ENCODE data around the gene DHRS11.
A peak's percentile ranks its signal among the peaks of the same experiment; 100 is the strongest.
"Not testable (repeated sequence)": the region's sequence is repeated elsewhere in the genome, so short reads cannot be mapped to it uniquely, and the experiment has no call there.

DHRS11 gene

GRCh38 chr17:36599546-36600250, 8.0 kb downstream of the DHRS11 start:
- DNase-seq (ENCODE audit: low spot score): no peak
- TF ChIP-seq CTCF (IDR thresholded peaks at IDR 0.05; ENCODE audit: extremely low read depth, insufficient read depth, missing control alignments): no peak
- in situ Hi-C loops (cut with MboI; ENCODE audit: low pct_unique_long_range_greater_than_20kb, low sequenced_read_pairs, unreplicated experiment): loop anchor here (25.0 kb wide), 1 partner anchor 788 kb away; the partner anchor contains the start of gene C17orf78

GRCh38 chr17:36600465-36600864, 8.8 kb downstream of the DHRS11 start:
- in situ Hi-C loops (cut with MboI; ENCODE audit: low pct_unique_long_range_greater_than_20kb, low sequenced_read_pairs, unreplicated experiment): loop anchor here (25.0 kb wide), 1 partner anchor 787 kb away; the partner anchor contains the start of gene C17orf78
- DNase-seq (ENCODE audit: low spot score): no peak
- TF ChIP-seq CTCF (IDR thresholded peaks at IDR 0.05; ENCODE audit: extremely low read depth, insufficient read depth, missing control alignments): no peak

GRCh38 chr17:36600936-36601302, 9.2 kb downstream of the DHRS11 start:
- no peak for DNase-seq (ENCODE audit: low spot score)
- in situ Hi-C loops (cut with MboI; ENCODE audit: low pct_unique_long_range_greater_than_20kb, low sequenced_read_pairs, unreplicated experiment): loop anchor here (25.0 kb wide), 1 partner anchor 786 kb away; the partner anchor contains the start of gene C17orf78
- no peak for TF ChIP-seq CTCF (IDR thresholded peaks at IDR 0.05; ENCODE audit: extremely low read depth, insufficient read depth, missing control alignments)

GRCh38 chr17:36601303-36602029, 9.8 kb downstream of the DHRS11 start, which contains the start of gene MRM1:
TSS of gene MRM1 (plus strand) at chr17:36601583. CDS start at chr17:36601811, 228 bp downstream.
- in situ Hi-C loops (cut with MboI; ENCODE audit: low pct_unique_long_range_greater_than_20kb, low sequenced_read_pairs, unreplicated experiment): loop anchor here (25.0 kb wide), 1 partner anchor 786 kb away; the partner anchor contains the start of gene C17orf78
- DNase-seq (ENCODE audit: low spot score): peak; percentile 94
- peak; percentile 34 for TF ChIP-seq CTCF (IDR thresholded peaks at IDR 0.05; ENCODE audit: extremely low read depth, insufficient read depth, missing control alignments)

GRCh38 chr17:36602030-36602748, 10.5 kb downstream of the DHRS11 start:
- TF ChIP-seq CTCF (IDR thresholded peaks at IDR 0.05; ENCODE audit: extremely low read depth, insufficient read depth, missing control alignments): no peak
- in situ Hi-C loops (cut with MboI; ENCODE audit: low pct_unique_long_range_greater_than_20kb, low sequenced_read_pairs, unreplicated experiment): loop anchor here (25.0 kb wide), 1 partner anchor 785 kb away; the partner anchor contains the start of gene C17orf78
- DNase-seq (ENCODE audit: low spot score): no peak

GRCh38 chr17:36602924-36603384, 11.3 kb downstream of the DHRS11 start:
- in situ Hi-C loops (cut with MboI; ENCODE audit: low pct_unique_long_range_greater_than_20kb, low sequenced_read_pairs, unreplicated experiment): loop anchor here (25.0 kb wide), 1 partner anchor 784 kb away; the partner anchor contains the start of gene C17orf78
- peak; percentile 76 for TF ChIP-seq CTCF (IDR thresholded peaks at IDR 0.05; ENCODE audit: extremely low read depth, insufficient read depth, missing control alignments)
- peak; percentile 80 for DNase-seq (ENCODE audit: low spot score)

- in situ Hi-C loops (cut with MboI; ENCODE audit: low pct_unique_long_range_greater_than_20kb, low sequenced_read_pairs, unreplicated experiment): loop anchor here (25.0 kb wide), 1 partner anchor 782 kb away; the partner anchor contains the start of gene C17orf78
- not testable (repeated sequence) for DNase-seq (ENCODE audit: low spot score)
Measured at GRCh38 chr17:36605028-36605427, 13.3 kb downstream of the DHRS11 start.

Measured in GM13977 (cell line).